H1 (cell line): ENCODE data around the gene TNNC1. TPM values are rescaled to one million over a fixed set of nuclear protein-coding genes. Genes with fewer than 3 reads are reported as not detected.

Source experiments
- EZH2 ChIP-seq: fragments of 200-600 bp; sonication (generic); IDR thresholded peaks from 2 replicates; pipeline ENCODE4 v1.7.1; 2012; ENCODE audit warnings: low read depth, mild to moderate bottlenecking, moderate library complexity, low read length, inconsistent platforms; ENCODE audit not compliant: severe bottlenecking
- SIX5 ChIP-seq: IDR thresholded peaks from 2 replicates; pipeline ENCODE4 v1.6.1; 2011; ENCODE audit warnings: mild to moderate bottlenecking, low read depth, low read length
- SRF ChIP-seq: IDR thresholded peaks from 2 replicates; pipeline ENCODE4 v1.6.1; 2011; ENCODE audit warnings: mild to moderate bottlenecking, low read depth, low read length, moderate library complexity
- TBP ChIP-seq: IDR thresholded peaks from 2 replicates; pipeline ENCODE4 v1.6.1; 2011; ENCODE audit warnings: low read depth, low read length, improper control_type of control experiment
- polyA plus RNA-seq, 7 experiments: library from polyadenylated mRNA; depleted of rRNA in 3 of 7; stranded (reverse) in 5 of 7; unstranded in 2 of 7; fragments of >200 nt in 5 of 7; fragments of 200-250 nt in 2 of 7; gene quantifications; 1 replicate in 5 of 7; 2 replicates in 1 of 7; 4 replicates in 1 of 7; pipeline versions ENCODE4 v1.2.1 to v1.2.3, GENCODE V29; 2011 to 2013; ENCODE audit warnings: missing spikeins in 2 of 7, mixed read lengths in 2 of 7
- total RNA-seq: library from RNA; stranded (reverse); fragmentation: NEBNext Ultra II Directional; extraction: Animal tissue kit (Norgen Biotek cat#: 25700); gene quantifications from 2 replicates; pipeline ENCODE4 v1.2.1, GENCODE V29; 2021
- TF ChIP-seq, protein P1 (sequence below): IDR thresholded peaks from 2 replicates; pipeline ENCODE4 v1.6.1; 2012; ENCODE audit warnings: low read length, inconsistent platforms

TNNC1 gene
- total and polyA plus RNA-seq, 2 of the 8 experiments (the other 6 are each of a cell fraction or from before 2014, with no cell fraction given), result 5.8 to 16.4 TPM

DNA sequence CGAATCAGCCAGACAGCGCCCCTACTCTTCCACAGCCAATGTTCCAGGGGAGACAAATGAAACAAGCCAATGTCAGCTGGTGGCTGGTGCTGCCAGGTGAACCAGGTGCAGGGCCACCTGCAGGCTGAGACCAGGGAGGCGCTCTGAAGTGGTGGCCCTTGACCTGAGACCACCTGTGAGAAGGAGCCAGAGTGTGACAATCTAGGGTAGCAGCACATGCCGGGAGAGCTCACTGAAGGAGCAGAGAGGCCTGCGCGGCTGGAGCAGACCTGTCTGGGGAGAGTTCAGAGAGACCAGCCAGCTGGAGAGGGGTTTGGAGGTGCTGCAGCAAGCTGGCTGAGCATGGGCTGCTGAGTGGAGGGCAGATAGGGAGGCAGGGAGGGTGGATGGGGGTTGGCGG lies 40.6 kb upstream of the TNNC1 start (continued):
- no peak for TF ChIP-seq SRF
- TF ChIP-seq EZH2, result no peak
- TF ChIP-seq TBP, result no peak
- no peak for TF ChIP-seq SIX5
- TF ChIP-seq, protein P1, sequence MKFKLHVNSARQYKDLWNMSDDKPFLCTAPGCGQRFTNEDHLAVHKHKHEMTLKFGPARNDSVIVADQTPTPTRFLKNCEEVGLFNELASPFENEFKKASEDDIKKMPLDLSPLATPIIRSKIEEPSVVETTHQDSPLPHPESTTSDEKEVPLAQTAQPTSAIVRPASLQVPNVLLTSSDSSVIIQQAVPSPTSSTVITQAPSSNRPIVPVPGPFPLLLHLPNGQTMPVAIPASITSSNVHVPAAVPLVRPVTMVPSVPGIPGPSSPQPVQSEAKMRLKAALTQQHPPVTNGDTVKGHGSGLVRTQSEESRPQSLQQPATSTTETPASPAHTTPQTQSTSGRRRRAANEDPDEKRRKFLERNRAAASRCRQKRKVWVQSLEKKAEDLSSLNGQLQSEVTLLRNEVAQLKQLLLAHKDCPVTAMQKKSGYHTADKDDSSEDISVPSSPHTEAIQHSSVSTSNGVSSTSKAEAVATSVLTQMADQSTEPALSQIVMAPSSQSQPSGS, result no peak
